K562 (cell line): ENCODE data around the gene BAD. TPM values are rescaled to one million over a fixed set of nuclear protein-coding genes. Genes with fewer than 3 reads are reported as not detected.

Experiments used
- ARID3B ChIP-seq: fragments of 250-450 bp; sonication (Bioruptor Pico); IDR thresholded peaks from 2 replicates; pipeline ENCODE4 v1.4.0; 2020; ENCODE audit warnings: borderline replicate concordance
- ATF1 ChIP-seq, 2 experiments: fragments of 450-650 bp in 1 of 2; IDR thresholded peaks; 2 replicates each; pipeline ENCODE4 v1.6.1; 2016; ENCODE audit warnings: missing compliant biosample characterization in 1 of 2, missing genetic modification characterization in 1 of 2
- CUX1 ChIP-seq: fragments of 200-800 bp; sonication (Bioruptor generic); IDR thresholded peaks from 2 replicates; pipeline ENCODE4 v1.6.1; 2016; ENCODE audit warnings: missing genetic modification characterization, missing compliant biosample characterization
- DNMT1 ChIP-seq: fragments of 450-650 bp; IDR thresholded peaks from 2 replicates; pipeline ENCODE4 v1.6.1; 2016; ENCODE audit warnings: antibody characterized with exemption, mild to moderate bottlenecking
- GABPA ChIP-seq: fragments of 200-800 bp; sonication (Bioruptor generic); conservative IDR thresholded peaks from 2 replicates; pipeline ENCODE4 v1.6.1; 2016; ENCODE audit warnings: low read depth, missing genetic modification characterization, missing compliant biosample characterization
- HDAC2 ChIP-seq: fragments of 450-650 bp; IDR thresholded peaks from 2 replicates; pipeline ENCODE4 v1.6.1; 2016; ENCODE audit warnings: mild to moderate bottlenecking
- KLF6 ChIP-seq: fragments of 250-450 bp; sonication (Bioruptor Pico); IDR thresholded peaks from 2 replicates; pipeline ENCODE4 v1.4.0; 2020; ENCODE audit warnings: mild to moderate bottlenecking, moderate library complexity, borderline replicate concordance
- MYNN ChIP-seq, 2 experiments: sonication (generic); formaldehyde crosslinking in 1 of 2; IDR thresholded peaks; 2 replicates each; pipeline versions ENCODE4 v1.5.0 to v1.6.1; 2016 to 2020; ENCODE audit warnings: antibody characterized with exemption in 1 of 2, missing genetic modification reagents in 1 of 2
- NR2C2 ChIP-seq, 2 experiments: fragments of 200-800 bp in 1 of 2; sonication (Bioruptor generic) in 1 of 2; sonication (generic) in 1 of 2; formaldehyde crosslinking in 1 of 2; IDR thresholded peaks; 2 replicates each; pipeline versions ENCODE4 v1.6.1 to v1.8.0; 2016 to 2022; ENCODE audit warnings: mild to moderate bottlenecking in 1 of 2, missing compliant biosample characterization in 1 of 2, missing genetic modification characterization in 1 of 2, missing genetic modification reagents in 1 of 2
- PHF8 ChIP-seq: fragments of 200-600 bp; sonication (generic); IDR thresholded peaks from 2 replicates; pipeline ENCODE4 v1.6.1; 2012; ENCODE audit warnings: mixed run types, mild to moderate bottlenecking, inconsistent platforms, low read length, moderate library complexity, borderline replicate concordance
- RB1 ChIP-seq: fragments of 450-650 bp; IDR thresholded peaks from 2 replicates; pipeline ENCODE4 v1.6.1; 2017; ENCODE audit warnings: low read depth, mild to moderate bottlenecking
- UBTF ChIP-seq, 2 experiments: IDR thresholded peaks; 2 replicates each; pipeline ENCODE4 v1.6.1; 2012; ENCODE audit warnings: improper control_type of control experiment in 2 of 2, low read depth in 2 of 2, low read length in 2 of 2, borderline replicate concordance in 1 of 2
- ZNF583 ChIP-seq: fragments of 250-450 bp; sonication (Bioruptor Pico); IDR thresholded peaks from 2 replicates; pipeline ENCODE4 v1.4.0; 2020
- ZNF696 ChIP-seq: fragments of 250-450 bp; sonication (Bioruptor Pico); conservative IDR thresholded peaks from 2 replicates; pipeline ENCODE4 v1.4.0; 2020; ENCODE audit warnings: mild to moderate bottlenecking, moderate library complexity
- polyA plus RNA-seq, 8 experiments: library from polyadenylated mRNA; depleted of rRNA in 4 of 8; stranded (reverse) in 5 of 8; unstranded in 3 of 8; fragments of >200 nt; fragmentation: Nextera tagmentation in 2 of 8; fragmentation: Illumina TruSeq in 1 of 8; extraction: Ambion mirVana in 2 of 8; extraction: Trizol in 1 of 8; gene quantifications; 2 replicates each; pipeline versions ENCODE4 v1.2.1 to v1.2.3, GENCODE V29; 2011 to 2014; ENCODE audit warnings: inconsistent platforms in 1 of 8, missing spikeins in 1 of 8
- total RNA-seq, 7 experiments: library from RNA; depleted of rRNA in 6 of 7; stranded (reverse); fragments of >200 nt in 6 of 7; fragmentation: Illumina TruSeq in 2 of 7; extraction: Trizol in 2 of 7; gene quantifications; 2 replicates each; pipeline versions ENCODE4 v1.2.1 to v1.2.3, GENCODE V29; 2011 to 2021; ENCODE audit warnings: low replicate concordance in 1 of 7

The BAD gene
- total and polyA plus RNA-seq, 9 of the 15 experiments (the other 6 are each of a cell fraction or from before 2014, with no cell fraction given): 0.61 to 45.6 (median 11.8) TPM

- TF ChIP-seq UBTF (IDR thresholded peaks at IDR 0.05; ENCODE audit: borderline replicate concordance in 1 of 2, low read depth in 2 of 2, low read length in 2 of 2) (0 out of 4 replicates have a peak, but pooled peaks of 1 of the 2 experiments have one; percentile 59), KLF6 (CRISPR knock-in tag) (no peak), ATF1 (CRISPR knock-in tag; IDR thresholded peaks at IDR 0.05) (no peak), ATF1 (tag; IDR thresholded peaks at IDR 0.05) (peak; percentile 35), DNMT1 (no peak), ARID3B (CRISPR knock-in tag) (no peak), PHF8 (peak; percentile 19; the same call in 1 of the 2 replicates), HDAC2 (peak; percentile 89), ZNF583 (CRISPR knock-in tag) (no peak), RB1 (peak; percentile 26; the same call in 1 of the 2 replicates), MYNN (IDR thresholded peaks at IDR 0.05) (0 out of 2 replicates have a peak, but pooled peaks have one; percentile 37), MYNN (CRISPR knock-in tag; IDR thresholded peaks at IDR 0.05) (no peak), GABPA (tag) (no peak), ZNF696 (CRISPR knock-in tag) (no peak), NR2C2 (CRISPR knock-in tag; IDR thresholded peaks at IDR 0.05) (peak; percentile 59; the same call in 1 of the 2 replicates), NR2C2 (tag; IDR thresholded peaks at IDR 0.05) (peak; percentile 54; the same call in 1 of the 2 replicates), CUX1 (no peak)
These were observed 38.5 kb downstream of the BAD start (continued) for GRCh38 chr11:64245797-64246620.
